Progenitor cell of endocrine pancreas (in vitro differentiated cells): ENCODE measurements around the gene PDGFA. TPM values are rescaled to one million over a fixed set of nuclear protein-coding genes. Genes with fewer than 3 reads are reported as not detected.

ENCODE experiments used
- DNase-seq: peaks from one replicate; pipeline ENCODE4 v3.0.0; 2021; ENCODE audit warnings: low spot score; ENCODE audit not compliant: unreplicated experiment
- H3K27ac Mint-ChIP-seq: 2 replicates; pipeline ENCODE4 v1.8.0; 2021; ENCODE audit warnings: mild to moderate bottlenecking, moderate library complexity, mixed read lengths
- H3K27me3 Mint-ChIP-seq: 2 replicates; pipeline ENCODE4 v1.8.0; 2021; ENCODE audit warnings: mixed read lengths
- H3K36me3 Mint-ChIP-seq: 2 replicates; pipeline ENCODE4 v1.8.0; 2022; ENCODE audit warnings: mixed read lengths; ENCODE audit not compliant: insufficient read depth
- H3K4me1 Mint-ChIP-seq: 2 replicates; pipeline ENCODE4 v1.8.0; 2021; ENCODE audit warnings: low read depth, mixed read lengths
- H3K4me3 Mint-ChIP-seq: 2 replicates; pipeline ENCODE4 v1.8.0; 2021; ENCODE audit warnings: low read depth, mild to moderate bottlenecking, moderate library complexity, mixed read lengths
- H3K9me3 Mint-ChIP-seq: 2 replicates; pipeline ENCODE4 v1.8.0; 2021; ENCODE audit warnings: low read depth, mixed read lengths
- total RNA-seq: library from RNA; stranded (reverse); gene quantifications from 2 replicates; pipeline ENCODE4 v1.2.1, GENCODE V29; 2021
- TF ChIP-seq, protein P1 (sequence below): fragments of 200-600 bp; sonication (generic); IDR thresholded peaks from one replicate; pipeline ENCODE4 v1.5.0; 2021; ENCODE audit warnings: antibody characterized with exemption, mild to moderate bottlenecking; ENCODE audit not compliant: unreplicated experiment

PDGFA gene
- total RNA-seq, 1 donor from 2014 or later, result 86.2 TPM

DNA sequence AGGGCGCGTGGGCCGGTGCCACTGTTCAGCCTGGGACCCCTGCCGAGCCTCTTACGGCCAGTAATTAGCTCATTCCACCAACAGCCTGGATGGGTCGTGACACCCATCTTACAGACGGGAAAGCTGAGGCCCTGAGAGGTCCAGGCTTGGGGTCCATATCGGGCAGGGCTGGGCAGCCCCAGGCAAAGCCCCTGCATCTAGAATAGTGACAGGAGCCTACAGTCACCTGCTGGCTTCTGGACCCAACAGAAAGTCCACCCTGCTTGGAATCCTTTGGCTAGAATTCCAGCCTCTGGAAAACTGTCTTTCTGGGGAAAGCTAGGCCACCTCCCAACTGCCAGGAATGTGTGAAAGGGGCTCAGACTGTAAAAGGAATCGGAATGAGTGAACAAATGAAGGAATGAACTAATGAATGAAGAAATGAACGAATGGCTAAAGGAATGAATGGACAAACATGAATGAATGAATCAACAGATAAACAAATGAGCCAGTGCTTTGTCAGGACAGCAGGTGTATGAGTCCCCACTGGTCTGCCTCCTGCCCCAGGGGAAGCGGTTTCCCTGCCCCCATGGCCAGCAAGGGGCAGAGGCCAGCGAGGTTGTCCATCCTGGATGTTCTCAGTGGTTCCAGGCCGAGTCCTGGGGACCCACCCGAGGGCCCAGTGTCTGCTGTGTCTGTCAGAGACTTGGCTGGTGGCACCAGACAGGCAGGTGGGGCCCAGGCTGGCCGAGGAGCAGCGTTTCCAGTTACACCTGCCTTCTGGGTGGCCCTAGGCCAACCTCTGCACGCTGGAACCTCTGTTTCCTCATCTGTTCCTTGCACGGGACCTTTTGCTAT lies 24.1 kb upstream of the PDGFA start:
- Mint-ChIP-seq H3K36me3 (peaks cover 7% of the 10 kb centered on the region), H3K27me3 (no peaks in the 10 kb centered on the region), H3K4me3 (no peak overlapping the region), H3K27ac (no peak overlapping the region), H3K4me1 (peaks cover 6% of the 10 kb centered on the region), H3K9me3 (no peaks in the 10 kb centered on the region)
- TF ChIP-seq, protein P1, sequence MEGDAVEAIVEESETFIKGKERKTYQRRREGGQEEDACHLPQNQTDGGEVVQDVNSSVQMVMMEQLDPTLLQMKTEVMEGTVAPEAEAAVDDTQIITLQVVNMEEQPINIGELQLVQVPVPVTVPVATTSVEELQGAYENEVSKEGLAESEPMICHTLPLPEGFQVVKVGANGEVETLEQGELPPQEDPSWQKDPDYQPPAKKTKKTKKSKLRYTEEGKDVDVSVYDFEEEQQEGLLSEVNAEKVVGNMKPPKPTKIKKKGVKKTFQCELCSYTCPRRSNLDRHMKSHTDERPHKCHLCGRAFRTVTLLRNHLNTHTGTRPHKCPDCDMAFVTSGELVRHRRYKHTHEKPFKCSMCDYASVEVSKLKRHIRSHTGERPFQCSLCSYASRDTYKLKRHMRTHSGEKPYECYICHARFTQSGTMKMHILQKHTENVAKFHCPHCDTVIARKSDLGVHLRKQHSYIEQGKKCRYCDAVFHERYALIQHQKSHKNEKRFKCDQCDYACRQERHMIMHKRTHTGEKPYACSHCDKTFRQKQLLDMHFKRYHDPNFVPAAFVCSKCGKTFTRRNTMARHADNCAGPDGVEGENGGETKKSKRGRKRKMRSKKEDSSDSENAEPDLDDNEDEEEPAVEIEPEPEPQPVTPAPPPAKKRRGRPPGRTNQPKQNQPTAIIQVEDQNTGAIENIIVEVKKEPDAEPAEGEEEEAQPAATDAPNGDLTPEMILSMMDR, result no peak
- no peak for DNase-seq

DNA sequence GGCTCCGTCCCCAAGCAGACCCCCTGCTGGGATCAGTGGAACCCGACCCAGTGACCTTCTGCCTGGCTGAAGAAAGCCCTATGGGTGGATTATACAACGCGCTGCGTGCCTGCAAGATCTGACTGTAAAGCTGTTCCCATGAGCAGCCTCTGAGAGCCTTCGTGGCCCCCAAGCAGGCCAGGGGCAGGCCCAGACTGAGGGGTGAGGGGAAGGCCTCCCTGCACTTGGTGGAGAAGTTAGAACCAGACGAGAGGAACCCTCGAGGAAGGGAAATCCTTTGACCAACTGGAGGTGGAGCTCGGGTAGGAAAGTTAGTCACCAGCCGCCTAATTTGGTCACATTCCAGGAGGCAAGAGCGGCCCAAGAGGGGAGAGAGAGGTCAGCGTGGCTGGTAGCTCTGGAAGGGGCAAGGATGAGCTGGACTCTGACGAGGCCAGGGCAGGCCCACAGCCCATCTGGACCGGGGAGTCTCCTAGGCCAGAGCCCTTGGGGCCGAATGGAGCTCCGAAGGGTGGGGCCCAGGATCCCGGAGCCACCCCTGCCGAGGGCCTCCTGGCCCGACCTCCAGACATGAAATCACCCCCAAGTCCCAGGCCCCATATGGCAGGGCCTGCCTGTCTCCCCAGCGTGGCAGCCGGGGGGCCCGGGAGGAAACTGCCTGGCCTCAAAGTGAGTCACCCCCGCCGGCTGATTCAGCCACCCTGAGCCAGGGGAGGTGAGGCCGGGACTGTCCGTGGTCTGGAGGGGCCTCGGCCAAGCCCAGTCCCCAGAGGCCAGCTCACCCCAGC lies 23.3 kb upstream of the PDGFA start:
- DNase-seq, result no peak
- Mint-ChIP-seq H3K4me1 (peaks cover 8% of the 10 kb centered on the region), H3K4me3 (no peak overlapping the region), H3K27ac (peak overlapping the region; percentile 90), H3K27me3 (no peaks in the 10 kb centered on the region), H3K36me3 (peaks cover 4% of the 10 kb centered on the region), H3K9me3 (no peaks in the 10 kb centered on the region)
- TF ChIP-seq, protein P1, result no peak

DNA sequence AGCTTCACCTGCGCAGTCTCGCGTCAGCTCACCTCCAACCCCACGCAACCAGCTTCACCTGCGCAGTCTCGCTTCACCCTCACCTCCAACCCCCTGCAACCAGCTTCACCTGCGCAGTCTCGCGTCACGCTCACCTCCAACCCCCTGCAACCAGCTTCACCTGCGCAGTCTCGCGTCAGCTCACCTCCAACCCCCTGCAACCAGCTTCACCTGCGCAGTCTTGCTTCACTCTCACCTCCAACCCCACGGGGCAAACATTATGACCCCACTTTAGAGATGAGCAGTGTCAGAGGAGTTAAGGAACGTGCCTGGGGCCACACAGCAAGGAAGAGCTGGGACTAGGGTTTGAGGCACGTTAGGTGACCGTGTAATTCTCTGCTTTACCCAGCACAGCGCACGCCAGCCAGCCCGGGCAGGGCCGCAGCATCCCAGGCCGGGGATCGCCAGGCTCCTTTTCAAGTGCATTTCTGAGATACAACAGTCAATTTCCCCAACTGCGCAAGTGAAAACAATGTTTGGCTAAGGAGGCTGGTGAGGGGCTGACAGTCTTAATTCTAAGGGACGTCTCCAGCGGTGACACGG lies 22.6 kb upstream of the PDGFA start:
- no peak for DNase-seq
- TF ChIP-seq, protein P1, result no peak

DNA sequence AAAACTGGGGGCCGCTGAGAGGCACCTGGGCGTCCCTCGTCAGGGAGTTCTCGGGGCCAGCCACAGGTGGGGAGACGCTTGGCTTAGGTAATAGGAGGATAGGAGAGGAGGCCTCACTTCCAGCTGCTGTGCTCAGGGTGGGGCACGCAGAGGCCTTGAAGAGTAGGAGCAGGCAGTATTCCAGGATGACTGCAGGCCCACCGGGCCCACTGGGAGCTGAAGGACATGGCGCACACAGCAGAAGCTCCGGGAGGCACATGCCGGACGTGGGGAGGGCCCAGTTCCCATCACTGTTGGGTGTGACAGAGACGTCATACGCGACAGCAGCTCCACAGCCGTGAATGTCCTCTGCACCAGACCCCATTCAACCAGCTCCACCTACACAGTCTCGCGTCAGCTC lies 22.0 kb upstream of the PDGFA start:
- Mint-ChIP-seq H3K36me3 (peaks cover under 1% of the 10 kb centered on the region), H3K4me3 (no peak overlapping the region), H3K27ac (peak overlapping the region; percentile 12), H3K4me1 (peaks cover 8% of the 10 kb centered on the region), H3K9me3 (no peaks in the 10 kb centered on the region), H3K27me3 (no peaks in the 10 kb centered on the region)
- DNase-seq, result no peak
- TF ChIP-seq, protein P1, result no peak

More for the DNA sequence above, 22.6 kb upstream of the PDGFA start:
- Mint-ChIP-seq H3K4me3 (no peak overlapping the region), H3K27me3 (no peaks in the 10 kb centered on the region), H3K27ac (peak overlapping the region; percentile 90), H3K36me3 (peaks cover 4% of the 10 kb centered on the region), H3K4me1 (peaks cover 8% of the 10 kb centered on the region), H3K9me3 (no peaks in the 10 kb centered on the region)

DNA sequence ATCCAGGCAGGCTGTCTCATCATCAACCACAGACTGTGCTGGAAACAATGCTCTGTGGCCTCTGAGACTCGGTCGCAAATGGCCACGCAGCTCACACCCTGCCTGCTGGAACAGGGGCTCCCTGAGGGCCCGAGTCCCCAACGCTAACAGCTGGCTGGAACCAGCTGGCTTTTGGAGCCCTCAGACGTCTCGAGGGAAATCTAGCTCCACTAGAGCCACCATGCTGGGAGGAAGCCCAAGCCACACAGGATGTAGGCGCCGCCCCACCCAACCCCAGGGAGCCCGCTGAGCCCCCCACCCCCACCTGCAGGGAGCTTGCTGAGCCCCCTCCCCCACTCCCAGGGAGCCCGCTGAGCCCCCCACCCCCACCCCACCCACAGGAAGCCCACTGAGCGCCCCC lies 21.4 kb upstream of the PDGFA start:
- Mint-ChIP-seq H3K27ac (no peak overlapping the region), H3K4me1 (peaks cover 9% of the 10 kb centered on the region), H3K27me3 (no peaks in the 10 kb centered on the region), H3K4me3 (no peak overlapping the region), H3K9me3 (no peaks in the 10 kb centered on the region), H3K36me3 (no peaks in the 10 kb centered on the region)
- TF ChIP-seq, protein P1, result no peak
- DNase-seq, result no peak
